ENCODE data around the gene EYA2. TPM values are rescaled to one million over a fixed set of nuclear protein-coding genes. Genes with fewer than 3 reads are reported as not detected.

Gene EYA2
- total and polyA plus RNA-seq, 4 donors = 0.17 to 0.54 (median 0.23) TPM; not detected in 1

GRCh38 chr20:47224857-47225256 lies 330.2 kb downstream of the EYA2 start:
- WGBS = 97% methylated on average over 4 of the region's 4 CpGs
- H3K36me3 ChIP-seq (ENCODE audit: control insufficient read depth in 4 of 4, insufficient read depth in 3 of 4, low read depth in 1 of 4, low read length in 3 of 4) = peaks cover 11 to 32% (median 19%) of the 10 kb centered on the region in 4 donors
- DNase-seq (ENCODE audit: low spot score) = no peak
- H3K4me1 ChIP-seq (ENCODE audit: control insufficient read depth in 4 of 4, insufficient read depth in 4 of 4, low read length in 3 of 4) = peaks cover 0 to 12% (median 4%) of the 10 kb centered on the region in 4 donors
- no peaks in the 10 kb centered on the region for H3K27me3 ChIP-seq (ENCODE audit: control insufficient read depth in 4 of 4, insufficient read depth in 4 of 4, low read length in 3 of 4)
- H3K9me3 ChIP-seq (ENCODE audit: control insufficient read depth in 4 of 4, low read length in 3 of 4) = no peaks in the 10 kb centered on the region
- no peak overlapping the region for H3K9ac ChIP-seq (ENCODE audit: low read depth in 1 of 2, low read length in 2 of 2)
- no peak overlapping the region for H3K27ac ChIP-seq (ENCODE audit: low read depth in 1 of 2, low read length in 2 of 2)
- H3K4me3 ChIP-seq (ENCODE audit: low read depth in 1 of 3, low read length in 3 of 3) = no peak overlapping the region
- TF ChIP-seq JUND (IDR thresholded peaks at IDR 0.05) (no peak), GABPA (IDR thresholded peaks at IDR 0.05 in 1 of 2, conservative IDR thresholded peaks at IDR 0.05 in 1 of 2) (no peak), CTCF (IDR thresholded peaks at IDR 0.05; ENCODE audit: low read depth, low read length, missing input control) (no peak), EGR1 (IDR thresholded peaks at IDR 0.05; ENCODE audit: low read depth in 2 of 2) (no peak), NR2F2 (IDR thresholded peaks at IDR 0.05) (no peak), REST (IDR thresholded peaks at IDR 0.05) (no peak), HNF4G (IDR thresholded peaks at IDR 0.05) (no peak), HNF4A (conservative IDR thresholded peaks at IDR 0.05) (no peak), ZBTB33 (IDR thresholded peaks at IDR 0.05) (no peak), RXRA (IDR thresholded peaks at IDR 0.05) (no peak)

- Histone ChIP-seq H3K27ac (ENCODE audit: low read depth in 1 of 2, low read length in 2 of 2) (no peak overlapping the region), H3K4me3 (ENCODE audit: low read depth in 1 of 3, low read length in 3 of 3) (no peak overlapping the region), H3K4me1 (ENCODE audit: control insufficient read depth in 4 of 4, insufficient read depth in 4 of 4, low read length in 3 of 4) (peaks cover 0 to 12% (median 3%) of the 10 kb centered on the region in 4 donors), H3K9me3 (ENCODE audit: control insufficient read depth in 4 of 4, low read length in 3 of 4) (no peaks in the 10 kb centered on the region), H3K27me3 (ENCODE audit: control insufficient read depth in 4 of 4, insufficient read depth in 4 of 4, low read length in 3 of 4) (no peaks in the 10 kb centered on the region), H3K36me3 (ENCODE audit: control insufficient read depth in 4 of 4, insufficient read depth in 3 of 4, low read depth in 1 of 4, low read length in 3 of 4) (peaks cover 8 to 28% (median 19%) of the 10 kb centered on the region in 4 donors), H3K9ac (ENCODE audit: low read depth in 1 of 2, low read length in 2 of 2) (no peak overlapping the region)
- 86% methylated on average over 1 of the region's 1 CpG for WGBS
- DNase-seq (ENCODE audit: low spot score) = no peak
- TF ChIP-seq HNF4A (conservative IDR thresholded peaks at IDR 0.05) (no peak), ZBTB33 (IDR thresholded peaks at IDR 0.05) (no peak), FOXA2 (IDR thresholded peaks at IDR 0.05) (no peak), NR2F2 (IDR thresholded peaks at IDR 0.05) (no peak), JUND (IDR thresholded peaks at IDR 0.05) (no peak), REST (IDR thresholded peaks at IDR 0.05) (no peak), MAX (IDR thresholded peaks at IDR 0.05) (no peak), CTCF (IDR thresholded peaks at IDR 0.05; ENCODE audit: low read depth, low read length, missing input control) (no peak), FOXA1 (IDR thresholded peaks at IDR 0.05) (no peak), HNF4G (IDR thresholded peaks at IDR 0.05) (no peak), RAD21 (IDR thresholded peaks at IDR 0.05) (no peak), SP1 (IDR thresholded peaks at IDR 0.05) (no peak), EGR1 (IDR thresholded peaks at IDR 0.05; ENCODE audit: low read depth in 2 of 2) (no peak)
Observed at GRCh38 chr20:47225458-47225857, 330.8 kb downstream of the EYA2 start.
